ENCODE data around the gene NUCKS1. TPM values are rescaled to one million over a fixed set of nuclear protein-coding genes. Genes with fewer than 3 reads are reported as not detected.

NUCKS1 gene
- total and polyA plus RNA-seq, 10 of the 15 experiments (the other 5 are each of a cell fraction or from before 2014, with no cell fraction given): 40.5 to 135 (median 55.5) TPM

- TF ChIP-seq, protein P1, sequence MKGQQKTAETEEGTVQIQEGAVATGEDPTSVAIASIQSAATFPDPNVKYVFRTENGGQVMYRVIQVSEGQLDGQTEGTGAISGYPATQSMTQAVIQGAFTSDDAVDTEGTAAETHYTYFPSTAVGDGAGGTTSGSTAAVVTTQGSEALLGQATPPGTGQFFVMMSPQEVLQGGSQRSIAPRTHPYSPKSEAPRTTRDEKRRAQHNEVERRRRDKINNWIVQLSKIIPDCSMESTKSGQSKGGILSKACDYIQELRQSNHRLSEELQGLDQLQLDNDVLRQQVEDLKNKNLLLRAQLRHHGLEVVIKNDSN (IDR thresholded peaks at IDR 0.05; ENCODE audit: borderline replicate concordance, extremely low read length, insufficient read depth, low read depth, low read length): no peak
- TF ChIP-seq, protein P2, sequence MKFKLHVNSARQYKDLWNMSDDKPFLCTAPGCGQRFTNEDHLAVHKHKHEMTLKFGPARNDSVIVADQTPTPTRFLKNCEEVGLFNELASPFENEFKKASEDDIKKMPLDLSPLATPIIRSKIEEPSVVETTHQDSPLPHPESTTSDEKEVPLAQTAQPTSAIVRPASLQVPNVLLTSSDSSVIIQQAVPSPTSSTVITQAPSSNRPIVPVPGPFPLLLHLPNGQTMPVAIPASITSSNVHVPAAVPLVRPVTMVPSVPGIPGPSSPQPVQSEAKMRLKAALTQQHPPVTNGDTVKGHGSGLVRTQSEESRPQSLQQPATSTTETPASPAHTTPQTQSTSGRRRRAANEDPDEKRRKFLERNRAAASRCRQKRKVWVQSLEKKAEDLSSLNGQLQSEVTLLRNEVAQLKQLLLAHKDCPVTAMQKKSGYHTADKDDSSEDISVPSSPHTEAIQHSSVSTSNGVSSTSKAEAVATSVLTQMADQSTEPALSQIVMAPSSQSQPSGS (IDR thresholded peaks at IDR 0.05; ENCODE audit: low read length): peak; percentile 71
- TF ChIP-seq MXI1 (IDR thresholded peaks at IDR 0.05; ENCODE audit: low read depth, low read length): 0 out of 2 replicates have a peak, but pooled peaks have one; percentile 20
- TF ChIP-seq IRF4 (IDR thresholded peaks at IDR 0.05; ENCODE audit: low read depth, low read length): peak; percentile 58; the same call in 1 of the 2 replicates
- TF ChIP-seq NR2F1 (conservative IDR thresholded peaks at IDR 0.05): no peak
- TF ChIP-seq MEF2B (IDR thresholded peaks at IDR 0.05; ENCODE audit: partially characterized antibody, poor library complexity, severe bottlenecking): peak; percentile 59
- TF ChIP-seq, protein P3, sequence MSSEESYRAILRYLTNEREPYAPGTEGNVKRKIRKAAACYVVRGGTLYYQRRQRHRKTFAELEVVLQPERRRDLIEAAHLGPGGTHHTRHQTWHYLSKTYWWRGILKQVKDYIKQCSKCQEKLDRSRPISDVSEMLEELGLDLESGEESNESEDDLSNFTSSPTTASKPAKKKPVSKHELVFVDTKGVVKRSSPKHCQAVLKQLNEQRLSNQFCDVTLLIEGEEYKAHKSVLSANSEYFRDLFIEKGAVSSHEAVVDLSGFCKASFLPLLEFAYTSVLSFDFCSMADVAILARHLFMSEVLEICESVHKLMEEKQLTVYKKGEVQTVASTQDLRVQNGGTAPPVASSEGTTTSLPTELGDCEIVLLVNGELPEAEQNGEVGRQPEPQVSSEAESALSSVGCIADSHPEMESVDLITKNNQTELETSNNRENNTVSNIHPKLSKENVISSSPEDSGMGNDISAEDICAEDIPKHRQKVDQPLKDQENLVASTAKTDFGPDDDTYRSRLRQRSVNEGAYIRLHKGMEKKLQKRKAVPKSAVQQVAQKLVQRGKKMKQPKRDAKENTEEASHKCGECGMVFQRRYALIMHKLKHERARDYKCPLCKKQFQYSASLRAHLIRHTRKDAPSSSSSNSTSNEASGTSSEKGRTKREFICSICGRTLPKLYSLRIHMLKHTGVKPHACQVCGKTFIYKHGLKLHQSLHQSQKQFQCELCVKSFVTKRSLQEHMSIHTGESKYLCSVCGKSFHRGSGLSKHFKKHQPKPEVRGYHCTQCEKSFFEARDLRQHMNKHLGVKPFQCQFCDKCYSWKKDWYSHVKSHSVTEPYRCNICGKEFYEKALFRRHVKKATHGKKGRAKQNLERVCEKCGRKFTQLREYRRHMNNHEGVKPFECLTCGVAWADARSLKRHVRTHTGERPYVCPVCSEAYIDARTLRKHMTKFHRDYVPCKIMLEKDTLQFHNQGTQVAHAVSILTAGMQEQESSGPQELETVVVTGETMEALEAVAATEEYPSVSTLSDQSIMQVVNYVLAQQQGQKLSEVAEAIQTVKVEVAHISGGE (CRISPR knock-in tag; IDR thresholded peaks at IDR 0.05): no peak
- peak; percentile 89 for TF ChIP-seq RUNX3 (IDR thresholded peaks at IDR 0.05; ENCODE audit: low read length)
- TF ChIP-seq DPF2 (IDR thresholded peaks at IDR 0.05): peak; percentile 75
- peak; percentile 61; the same call in 1 of the 2 replicates for TF ChIP-seq BMI1 (IDR thresholded peaks at IDR 0.05; ENCODE audit: borderline replicate concordance)
- TF ChIP-seq, protein P4, sequence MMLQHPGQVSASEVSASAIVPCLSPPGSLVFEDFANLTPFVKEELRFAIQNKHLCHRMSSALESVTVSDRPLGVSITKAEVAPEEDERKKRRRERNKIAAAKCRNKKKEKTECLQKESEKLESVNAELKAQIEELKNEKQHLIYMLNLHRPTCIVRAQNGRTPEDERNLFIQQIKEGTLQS (IDR thresholded peaks at IDR 0.05; ENCODE audit: borderline replicate concordance, extremely low read depth, low read depth, low read length): no peak
- peak; percentile 88 for TF ChIP-seq FOXM1 (IDR thresholded peaks at IDR 0.05; ENCODE audit: low read depth, low read length)
- peak; percentile 49; the same call in 1 of the 2 replicates for TF ChIP-seq CREM (IDR thresholded peaks at IDR 0.05; ENCODE audit: low read depth)
- TF ChIP-seq JUNB (IDR thresholded peaks at IDR 0.05): peak; percentile 66
- TF ChIP-seq CBX3 (IDR thresholded peaks at IDR 0.05; ENCODE audit: borderline replicate concordance, low read depth): no peak
Observed at GRCh38 chr1:205772607-205773032, 22.6 kb upstream of the NUCKS1 start (continued).

All from GM12878 (cell line).